Left lung (tissue), 10 donors: ENCODE measurements around the gene INHBE. TPM values are rescaled to one million over a fixed set of nuclear protein-coding genes. Genes with fewer than 3 reads are reported as not detected.

Source experiments
- ATAC-seq: fragments of 200-7000 bp; cut with Tn5 transposase; one replicate; pipeline ENCODE4 v1.9.1; 2020; ENCODE audit warnings: moderate library complexity
- DNase-seq, 4 donors: peaks; one replicate each; pipeline ENCODE4 v3.0.0-alpha.2; 2013 to 2020
- H3K27ac ChIP-seq, 2 donors: fragments of 200-600 bp; sonication (generic) in 1 of 2; one replicate each; pipeline versions ENCODE4 v1.5.0 to v1.8.0; 2020 to 2021
- H3K27me3 ChIP-seq, 2 donors: fragments of 200-600 bp; sonication (generic) in 1 of 2; one replicate each; pipeline versions ENCODE4 v1.5.0 to v1.8.0; 2020 to 2021
- H3K36me3 ChIP-seq, 2 donors: fragments of 200-600 bp; sonication (generic) in 1 of 2; one replicate each; pipeline versions ENCODE4 v1.5.0 to v1.8.0; 2020 to 2021
- H3K4me1 ChIP-seq, 2 donors: fragments of 200-600 bp; one replicate each; pipeline ENCODE4 v1.8.0; 2021
- H3K4me3 ChIP-seq, 2 donors: fragments of 200-600 bp; sonication (generic) in 1 of 2; one replicate each; pipeline versions ENCODE4 v1.5.0 to v1.8.0; 2020 to 2021; ENCODE audit warnings: mild to moderate bottlenecking in 1 of 2
- H3K9me3 ChIP-seq, 2 donors: fragments of 200-600 bp; sonication (generic) in 1 of 2; one replicate each; pipeline versions ENCODE4 v1.5.0 to v1.8.0; 2020 to 2021
- intact Hi-C, 2 donors: fragments of 100-400 bp; cut with DNase I; formaldehyde crosslinking; loops; one replicate each; pipeline versions ENCODE4 v1.11.2 to v1.14.2; 2022
- polyA plus RNA-seq, 6 donors: library from polyadenylated mRNA; unstranded; fragments of 120-200 nt; gene quantifications; one replicate each; pipeline ENCODE4 v1.2.1, GENCODE V29; 2013; ENCODE audit not compliant: insufficient read length in 6 of 6
- total RNA-seq, 2 donors: library from RNA; stranded (reverse); fragmentation: NEBNext Ultra II Directional; extraction: Animal tissue kit (Norgen Biotek cat#: 25700); gene quantifications; one replicate each; pipeline ENCODE4 v1.2.1, GENCODE V29; 2021
- TF ChIP-seq, protein P1 (sequence below), 2 donors: fragments of 200-600 bp; sonication (generic) in 1 of 2; IDR thresholded peaks; one replicate each; pipeline versions ENCODE4 v1.5.0 to v1.8.0; 2021; ENCODE audit warnings: antibody characterized with exemption in 2 of 2
- donor health status: DM: no; HTN: yes; CAD: no.
- donor health status: DM: no; HTN: no; CAD: no.

The INHBE gene
- total and polyA plus RNA-seq, 8 donors = 0.52 to 1.4 (median 0.77) TPM; not detected in 1

DNA sequence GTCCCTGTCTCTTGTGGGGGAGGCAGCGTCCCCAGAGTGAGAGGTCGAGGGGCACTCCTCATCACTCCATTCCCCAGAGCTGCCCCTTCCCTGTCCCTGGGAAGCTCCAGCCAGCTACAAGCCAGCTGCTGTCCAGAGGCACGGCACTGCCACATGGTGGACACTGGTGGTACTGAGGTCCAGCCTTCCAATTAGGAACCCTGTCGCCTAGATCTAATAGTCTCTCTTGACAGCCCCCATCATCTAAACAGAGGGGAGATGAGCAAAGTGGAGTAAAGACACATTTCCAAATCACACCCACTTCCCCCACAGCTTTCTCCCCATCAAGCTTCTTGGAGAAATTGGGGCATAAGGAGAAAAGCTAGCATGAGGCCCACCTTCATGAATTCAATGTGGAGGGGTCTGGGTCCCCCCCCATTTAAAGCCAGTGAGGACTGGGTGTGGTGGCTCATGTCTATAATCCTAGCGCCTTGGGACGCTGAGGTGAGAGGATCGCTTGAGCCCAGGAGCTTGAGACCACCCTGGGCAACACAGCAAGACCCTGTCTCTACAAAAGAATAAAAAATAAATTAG lies 2.1 kb upstream of the INHBE start:
- no peak overlapping the region for H3K27ac ChIP-seq
- peak; percentile 53 to 90 (median 78) for DNase-seq
- no peaks in the 10 kb centered on the region for H3K36me3 ChIP-seq
- no peaks in the 10 kb centered on the region for H3K9me3 ChIP-seq
- H3K27me3 ChIP-seq = peaks cover 0 to 19% of the 10 kb centered on the region in 2 donors
- no peaks in the 10 kb centered on the region for H3K4me1 ChIP-seq
- TF ChIP-seq, protein P1, sequence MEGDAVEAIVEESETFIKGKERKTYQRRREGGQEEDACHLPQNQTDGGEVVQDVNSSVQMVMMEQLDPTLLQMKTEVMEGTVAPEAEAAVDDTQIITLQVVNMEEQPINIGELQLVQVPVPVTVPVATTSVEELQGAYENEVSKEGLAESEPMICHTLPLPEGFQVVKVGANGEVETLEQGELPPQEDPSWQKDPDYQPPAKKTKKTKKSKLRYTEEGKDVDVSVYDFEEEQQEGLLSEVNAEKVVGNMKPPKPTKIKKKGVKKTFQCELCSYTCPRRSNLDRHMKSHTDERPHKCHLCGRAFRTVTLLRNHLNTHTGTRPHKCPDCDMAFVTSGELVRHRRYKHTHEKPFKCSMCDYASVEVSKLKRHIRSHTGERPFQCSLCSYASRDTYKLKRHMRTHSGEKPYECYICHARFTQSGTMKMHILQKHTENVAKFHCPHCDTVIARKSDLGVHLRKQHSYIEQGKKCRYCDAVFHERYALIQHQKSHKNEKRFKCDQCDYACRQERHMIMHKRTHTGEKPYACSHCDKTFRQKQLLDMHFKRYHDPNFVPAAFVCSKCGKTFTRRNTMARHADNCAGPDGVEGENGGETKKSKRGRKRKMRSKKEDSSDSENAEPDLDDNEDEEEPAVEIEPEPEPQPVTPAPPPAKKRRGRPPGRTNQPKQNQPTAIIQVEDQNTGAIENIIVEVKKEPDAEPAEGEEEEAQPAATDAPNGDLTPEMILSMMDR (IDR thresholded peaks at IDR 0.05) = peak; percentile 83 to 89
- intact Hi-C loops = loop anchor here in 1 of 2 donors (5.0 to 10.0 kb wide), 2 partner anchors 146 to 188 kb away; no protein-coding TSS in a partner anchor
- peak; percentile 93 for ATAC-seq
- no peak overlapping the region for H3K4me3 ChIP-seq

DNA sequence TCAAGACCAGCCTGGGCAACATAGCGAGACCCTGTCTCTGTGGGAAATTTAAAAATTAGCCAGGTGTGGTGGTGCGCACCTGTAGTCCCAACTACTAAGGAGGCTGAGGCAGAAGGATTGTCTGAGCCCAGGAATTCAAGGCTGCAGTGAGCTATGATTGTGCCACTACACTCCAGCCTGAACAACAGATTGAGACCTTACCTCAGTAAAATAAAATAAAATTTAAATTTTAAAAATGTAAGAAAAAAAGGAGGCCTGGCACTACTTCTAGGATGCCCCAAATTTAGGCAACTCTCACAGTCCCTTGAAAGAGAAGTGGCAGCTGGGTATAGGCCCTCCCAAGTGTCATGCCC lies 918 bp upstream of the INHBE start:
- no peak for ATAC-seq
- Histone ChIP-seq H3K4me1 (peaks cover 6 to 9% of the 10 kb centered on the region in 2 donors), H3K27me3 (peaks cover 0 to 19% of the 10 kb centered on the region in 2 donors), H3K36me3 (no peaks in the 10 kb centered on the region), H3K4me3 (no peak overlapping the region), H3K9me3 (no peaks in the 10 kb centered on the region), H3K27ac (no peak overlapping the region)
- TF ChIP-seq, protein P1 (IDR thresholded peaks at IDR 0.05) = no peak
- no peak for DNase-seq
- intact Hi-C loops = loop anchor here in 1 of 2 donors (5.0 to 10.0 kb wide), 2 partner anchors 147 to 189 kb away; no protein-coding TSS in a partner anchor

GRCh38 chr12:57455374-57456144 lies 452 bp downstream of the INHBE start:
- ATAC-seq (no peak), DNase-seq (no peak)
- Histone ChIP-seq H3K36me3 (no peaks in the 10 kb centered on the region), H3K27me3 (peaks cover 0 to 30% of the 10 kb centered on the region in 2 donors), H3K27ac (no peak overlapping the region), H3K4me3 (no peak overlapping the region), H3K4me1 (peaks cover 6 to 18% of the 10 kb centered on the region in 2 donors), H3K9me3 (no peaks in the 10 kb centered on the region)
- TF ChIP-seq, protein P1 (IDR thresholded peaks at IDR 0.05) = no peak
- intact Hi-C loops = loop anchor here in 1 of 2 donors (10.0 kb wide), 1 partner anchor 191 kb away; no protein-coding TSS in a partner anchor

DNA sequence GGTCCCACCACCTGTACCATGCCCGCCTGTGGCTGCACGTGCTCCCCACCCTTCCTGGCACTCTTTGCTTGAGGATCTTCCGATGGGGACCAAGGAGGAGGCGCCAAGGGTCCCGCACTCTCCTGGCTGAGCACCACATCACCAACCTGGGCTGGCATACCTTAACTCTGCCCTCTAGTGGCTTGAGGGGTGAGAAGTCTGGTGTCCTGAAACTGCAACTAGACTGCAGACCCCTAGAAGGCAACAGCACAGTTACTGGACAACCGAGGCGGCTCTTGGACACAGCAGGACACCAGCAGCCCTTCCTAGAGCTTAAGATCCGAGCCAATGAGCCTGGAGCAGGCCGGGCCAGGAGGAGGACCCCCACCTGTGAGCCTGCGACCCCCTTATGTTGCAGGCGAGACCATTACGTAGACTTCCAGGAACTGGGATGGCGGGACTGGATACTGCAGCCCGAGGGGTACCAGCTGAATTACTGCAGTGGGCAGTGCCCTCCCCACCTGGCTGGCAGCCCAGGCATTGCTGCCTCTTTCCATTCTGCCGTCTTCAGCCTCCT lies 1.1 kb downstream of the INHBE start:
- ATAC-seq = no peak
- no peak for DNase-seq
- TF ChIP-seq, protein P1 (IDR thresholded peaks at IDR 0.05) = peak; percentile 37 to 39
- H3K4me3 ChIP-seq = no peak overlapping the region
- peaks cover 3 to 36% of the 10 kb centered on the region in 2 donors for H3K27me3 ChIP-seq
- H3K36me3 ChIP-seq = no peaks in the 10 kb centered on the region
- intact Hi-C loops = loop anchor here in 1 of 2 donors (10.0 kb wide), 1 partner anchor 191 kb away; no protein-coding TSS in a partner anchor
- H3K4me1 ChIP-seq = peaks cover 6 to 25% of the 10 kb centered on the region in 2 donors
- no peaks in the 10 kb centered on the region for H3K9me3 ChIP-seq
- no peak overlapping the region for H3K27ac ChIP-seq
